Cardiac muscle cell (in vitro differentiated cells and primary cell): ENCODE measurements around the gene BLCAP. TPM values are rescaled to one million over a fixed set of nuclear protein-coding genes. Genes with fewer than 3 reads are reported as not detected.

ENCODE experiments used
- DNase-seq, 2 donors: peaks; one replicate each; pipeline versions ENCODE4 v3.0.0 to v3.0.0-alpha.2; 2010 to 2017; ENCODE audit warnings: low read depth in 1 of 2, low spot score in 1 of 2
- H3K27ac ChIP-seq: fragments of 200-600 bp; sonication (generic); 2 replicates; pipeline ENCODE4 v1.5.1; 2016
- H3K27me3 ChIP-seq: fragments of 200-600 bp; sonication (generic); 2 replicates; pipeline ENCODE4 v1.6.0; 2016; ENCODE audit warnings: control low read depth
- H3K36me3 ChIP-seq: fragments of 200-600 bp; sonication (generic); 2 replicates; pipeline ENCODE4 v1.5.1; 2016; ENCODE audit warnings: control low read depth
- H3K4me1 ChIP-seq: fragments of 200-600 bp; sonication (generic); 2 replicates; pipeline ENCODE4 v1.8.1; 2017; ENCODE audit warnings: low read depth, mild to moderate bottlenecking, mixed run types
- H3K4me3 ChIP-seq: fragments of 200-600 bp; sonication (generic); 2 replicates; pipeline ENCODE4 v1.5.1; 2016; ENCODE audit warnings: mild to moderate bottlenecking
- H3K9me3 ChIP-seq: fragments of 200-600 bp; sonication (generic); 2 replicates; pipeline ENCODE4 v1.5.1; 2017; ENCODE audit warnings: low read depth, mild to moderate bottlenecking, control low read depth
- CTCF ChIP-seq: IDR thresholded peaks from 2 replicates; pipeline ENCODE4 v1.5.1; 2012; ENCODE audit warnings: low read depth, mild to moderate bottlenecking, low read length
- polyA plus RNA-seq: library from polyadenylated mRNA; unstranded; fragments of >200 nt; fragmentation: Nextera tagmentation; extraction: Ambion mirVana; gene quantifications from 2 replicates; pipeline ENCODE4 v1.2.1, GENCODE V29; 2016
- total RNA-seq: library from RNA; depleted of rRNA; stranded (reverse); fragments of >200 nt; gene quantifications from 2 replicates; pipeline ENCODE4 v1.2.3, GENCODE V29; 2016

BLCAP gene
- total and polyA plus RNA-seq, 2 experiments from 2014 or later: 87.4 to 112 TPM

GRCh38 chr20:37571033-37571432 lies 43.4 kb upstream of the BLCAP start:
- no peaks in the 10 kb centered on the region for H3K9me3 ChIP-seq

GRCh38 chr20:37570419-37570818 lies 42.7 kb upstream of the BLCAP start:
- no peak for TF ChIP-seq CTCF
- no peak overlapping the region for H3K27ac ChIP-seq
- no peak for DNase-seq

More at GRCh38 chr20:37571033-37571432, 43.4 kb upstream of the BLCAP start:
- Histone ChIP-seq H3K4me3 (no peak overlapping the region), H3K27me3 (no peaks in the 10 kb centered on the region), H3K4me1 (peaks cover 11% of the 10 kb centered on the region), H3K27ac (no peak overlapping the region), H3K36me3 (no peaks in the 10 kb centered on the region)
- TF ChIP-seq CTCF: no peak
- no peak for DNase-seq

GRCh38 chr20:37567671-37568588 lies 40.3 kb upstream of the BLCAP start:
- H3K4me3 ChIP-seq: no peak overlapping the region

More at GRCh38 chr20:37570419-37570818, 42.7 kb upstream of the BLCAP start:
- no peaks in the 10 kb centered on the region for H3K9me3 ChIP-seq
- H3K36me3 ChIP-seq: no peaks in the 10 kb centered on the region
- peaks cover 11% of the 10 kb centered on the region for H3K4me1 ChIP-seq
- H3K4me3 ChIP-seq: no peak overlapping the region
- H3K27me3 ChIP-seq: no peaks in the 10 kb centered on the region

DNA sequence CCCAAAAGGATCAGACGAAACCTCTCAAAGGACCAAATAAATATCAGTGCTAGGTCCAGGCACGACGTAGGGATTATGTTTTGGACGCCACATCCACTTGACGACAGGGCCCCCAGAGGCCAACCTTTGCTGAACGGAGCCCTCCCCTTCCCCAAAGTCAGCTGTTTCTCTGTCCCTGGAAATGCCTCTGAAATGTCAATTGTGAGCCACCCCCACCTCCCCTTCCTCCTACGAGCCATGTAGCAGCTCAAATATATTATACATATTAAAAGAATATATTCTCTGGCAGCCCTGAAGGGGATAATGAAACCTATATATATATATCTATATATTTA lies 39.6 kb upstream of the BLCAP start:
- no peaks in the 10 kb centered on the region for H3K9me3 ChIP-seq
- H3K36me3 ChIP-seq: no peaks in the 10 kb centered on the region
- H3K27ac ChIP-seq: no peak overlapping the region
- peaks cover 11% of the 10 kb centered on the region for H3K4me1 ChIP-seq
- H3K4me3 ChIP-seq: no peak overlapping the region
- TF ChIP-seq CTCF: no peak
- no peaks in the 10 kb centered on the region for H3K27me3 ChIP-seq
- DNase-seq: peak in 1 of 2 donors; percentile 15

More at GRCh38 chr20:37567671-37568588, 40.3 kb upstream of the BLCAP start:
- Histone ChIP-seq H3K27me3 (no peaks in the 10 kb centered on the region), H3K36me3 (no peaks in the 10 kb centered on the region), H3K27ac (no peak overlapping the region), H3K9me3 (no peaks in the 10 kb centered on the region), H3K4me1 (peaks cover 11% of the 10 kb centered on the region)
- peak; percentile 14 to 55 for DNase-seq
- no peak for TF ChIP-seq CTCF

DNA sequence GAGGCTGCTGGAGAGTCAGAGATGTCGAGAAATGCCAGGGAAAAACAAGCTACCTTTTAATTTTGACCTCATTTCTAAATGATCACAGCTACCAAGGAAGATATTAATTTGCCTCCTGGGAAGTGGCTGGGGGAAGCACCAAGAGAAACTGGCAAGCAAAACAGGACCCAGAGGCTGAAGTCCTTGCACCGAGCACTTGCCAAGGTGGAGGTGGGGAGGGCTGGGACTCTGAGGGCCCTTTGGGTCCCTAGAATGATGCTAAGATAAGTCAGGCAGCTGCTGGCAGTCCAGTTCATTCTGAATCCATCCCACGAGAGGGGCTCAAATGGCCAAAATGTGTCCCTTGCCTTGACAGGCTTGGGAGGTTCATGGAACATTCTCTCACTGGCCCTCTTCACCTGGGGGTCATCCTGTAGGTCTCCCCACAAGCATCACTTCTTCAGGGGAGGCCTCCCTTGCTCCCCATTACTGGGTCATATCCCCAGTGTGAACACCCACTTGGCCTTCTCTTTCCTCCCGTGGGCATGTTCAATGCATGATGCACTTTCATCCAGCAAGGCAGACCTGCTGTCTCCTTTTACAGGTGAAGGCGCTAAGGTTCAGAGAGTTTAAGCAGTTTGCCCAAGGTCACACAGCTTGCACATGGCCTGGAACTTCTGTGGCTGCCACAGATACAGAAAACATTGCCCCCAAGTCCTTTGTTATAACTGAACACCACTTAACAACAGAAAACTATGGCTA lies 39.1 kb upstream of the BLCAP start:
- H3K9me3 ChIP-seq: no peaks in the 10 kb centered on the region
- H3K36me3 ChIP-seq: no peaks in the 10 kb centered on the region
- H3K27me3 ChIP-seq: no peaks in the 10 kb centered on the region
- H3K27ac ChIP-seq: no peak overlapping the region
- no peak for DNase-seq
- TF ChIP-seq CTCF: no peak
- H3K4me1 ChIP-seq: peaks cover 11% of the 10 kb centered on the region
- H3K4me3 ChIP-seq: no peak overlapping the region
